Activated CD8-positive, alpha-beta memory T cell treated with anti-CD3 and anti-CD28 coated beads for 48 hours (primary cell): ENCODE data around the gene ITPRIPL1.

Experiments used
- DNase-seq, 3 experiments: peaks; one replicate each; pipeline ENCODE4 v3.0.0-alpha.2; 2020; ENCODE audit warnings: low read depth in 2 of 3, low spot score in 2 of 3

The ITPRIPL1 gene

DNA sequence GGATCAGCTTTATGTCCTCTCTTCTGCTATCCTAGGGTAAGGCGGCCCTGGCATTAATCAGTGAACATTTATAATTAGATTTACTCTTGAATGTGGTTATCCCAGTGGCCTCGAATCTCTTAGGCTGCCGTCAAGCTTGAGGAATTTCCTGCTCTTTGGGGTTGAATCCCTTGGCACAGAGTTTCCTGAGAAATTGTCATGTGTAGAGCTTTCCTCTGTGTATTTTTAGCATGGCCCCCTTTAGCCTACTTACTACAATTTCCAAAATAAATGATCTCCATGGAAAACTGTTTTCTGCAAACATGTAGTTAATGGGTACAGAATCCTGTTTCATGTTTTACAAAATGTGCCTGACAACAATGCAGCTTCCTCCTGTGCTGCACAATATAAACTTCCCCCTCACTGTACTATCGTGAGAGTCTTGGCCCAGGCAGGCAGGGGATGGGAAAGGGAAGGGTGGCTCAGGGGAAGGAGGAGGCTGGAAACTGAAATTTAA, 28.5 kb downstream of the ITPRIPL1 start:
- DNase-seq: no peak

DNA sequence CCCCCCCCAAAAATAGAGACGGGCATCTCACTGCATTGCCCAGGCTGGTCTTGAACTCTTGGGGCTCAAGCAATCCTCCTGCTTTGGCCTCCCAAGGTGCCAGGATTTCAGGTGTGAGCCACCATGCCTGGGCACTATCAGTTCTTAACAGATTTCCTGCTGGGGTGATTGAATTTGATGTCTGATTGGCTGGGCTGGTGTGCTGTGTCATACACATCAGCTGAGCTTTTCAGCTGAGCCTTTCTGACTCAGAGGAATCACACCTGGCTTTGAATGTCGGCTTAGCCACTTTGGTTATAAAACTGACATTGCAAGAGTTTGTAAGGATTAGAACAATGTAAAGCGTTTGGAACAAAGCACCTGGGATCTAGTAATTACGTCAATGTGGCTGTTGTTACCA, 29.4 kb downstream of the ITPRIPL1 start:
- no peak for DNase-seq

DNA sequence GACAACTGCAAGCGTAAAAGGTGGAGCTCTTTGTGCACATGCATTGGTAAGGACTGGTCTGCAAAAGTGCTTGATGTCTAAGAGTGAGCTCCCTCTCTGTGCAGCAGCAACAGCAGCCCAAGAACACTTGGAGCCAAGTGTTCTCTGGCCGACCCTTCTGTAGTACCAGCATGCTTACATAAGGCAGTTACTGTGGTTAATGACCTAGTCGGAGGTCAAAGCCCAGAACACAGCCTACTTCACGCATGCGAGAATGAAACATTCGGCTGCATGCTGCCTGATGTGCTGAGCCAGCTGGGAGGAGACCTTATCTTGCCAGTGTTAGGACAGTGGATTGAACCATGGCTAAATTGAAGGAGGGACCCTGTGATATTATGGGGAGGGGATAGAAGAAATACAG, 31.8 kb downstream of the ITPRIPL1 start:
- DNase-seq: no peak

DNA sequence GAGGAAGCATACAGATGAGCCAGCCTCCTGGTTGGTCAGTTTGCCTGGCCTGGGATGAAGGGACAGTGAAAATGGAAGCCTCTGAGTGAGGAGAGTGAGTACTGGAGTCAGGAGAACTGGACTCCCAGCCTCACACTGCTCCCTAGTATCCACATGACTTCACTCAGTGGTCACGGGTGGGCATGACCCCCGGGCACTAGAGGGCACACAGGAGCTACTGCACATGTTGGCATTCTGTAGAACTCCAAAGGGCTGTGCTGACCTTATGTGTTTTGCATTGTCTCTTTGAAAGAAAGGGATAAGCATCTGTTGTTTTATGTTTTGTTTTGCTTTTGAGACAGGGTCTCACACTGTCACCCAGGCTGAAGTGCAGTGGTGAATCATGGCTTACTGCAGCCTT, 34.2 kb downstream of the ITPRIPL1 start:
- no peak for DNase-seq

DNA sequence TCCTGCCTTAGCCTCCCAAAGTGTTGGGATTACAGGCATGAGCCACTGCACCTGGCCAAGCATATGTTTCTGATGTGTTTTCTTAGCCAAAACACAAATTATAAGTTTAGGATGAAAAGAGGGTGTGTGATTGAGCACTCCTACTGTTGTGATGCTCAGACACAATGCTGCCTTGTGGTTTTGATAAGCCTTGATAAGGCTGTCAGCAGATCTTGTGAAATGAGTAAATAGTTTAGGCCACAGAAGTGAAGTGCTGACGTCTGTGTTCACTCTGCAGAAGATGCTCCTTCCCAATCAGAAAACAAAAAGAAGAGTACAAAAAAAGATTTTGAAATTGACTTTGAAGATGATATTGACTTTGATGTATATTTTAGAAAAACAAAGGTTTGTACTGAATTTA, 34.7 kb downstream of the ITPRIPL1 start:
- DNase-seq: no peak

DNA sequence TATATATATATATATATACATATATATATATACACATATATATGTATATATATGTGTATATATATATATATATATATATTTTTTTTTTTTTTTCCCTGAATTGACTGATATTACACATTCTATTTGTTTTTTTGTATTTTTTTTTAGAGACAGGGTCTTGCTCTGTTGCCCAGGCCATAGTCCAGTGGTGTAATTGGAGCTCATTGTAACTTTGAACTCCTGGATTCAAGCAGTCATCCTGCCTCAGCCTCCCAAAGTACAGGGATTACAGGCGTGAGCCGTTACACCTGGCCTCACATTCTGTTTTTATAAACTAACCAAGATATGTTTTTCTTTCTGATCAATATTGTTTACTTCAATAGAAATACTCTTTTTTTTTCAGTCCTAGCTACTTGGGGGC, 36.6 kb downstream of the ITPRIPL1 start:
- no peak for DNase-seq

DNA sequence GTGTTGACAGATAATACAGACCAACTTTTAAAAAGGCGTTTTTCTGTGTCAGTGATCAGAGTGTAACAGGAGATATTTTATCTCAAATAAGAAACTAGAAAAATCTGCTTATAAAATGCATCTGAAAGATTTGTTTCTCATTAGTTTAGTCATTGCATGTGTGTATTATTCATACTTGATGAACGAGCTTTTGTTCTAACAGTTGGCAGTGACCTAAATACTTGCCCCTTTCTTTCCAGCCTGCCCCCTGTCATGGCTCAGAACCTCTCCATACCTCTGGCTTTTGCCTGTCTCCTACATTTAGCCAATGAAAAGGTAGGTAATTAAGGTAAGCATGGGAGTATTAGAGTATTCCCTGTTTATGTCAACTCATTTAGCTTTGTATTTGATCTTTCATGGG, 44.1 kb downstream of the ITPRIPL1 start:
- DNase-seq: no peak

DNA sequence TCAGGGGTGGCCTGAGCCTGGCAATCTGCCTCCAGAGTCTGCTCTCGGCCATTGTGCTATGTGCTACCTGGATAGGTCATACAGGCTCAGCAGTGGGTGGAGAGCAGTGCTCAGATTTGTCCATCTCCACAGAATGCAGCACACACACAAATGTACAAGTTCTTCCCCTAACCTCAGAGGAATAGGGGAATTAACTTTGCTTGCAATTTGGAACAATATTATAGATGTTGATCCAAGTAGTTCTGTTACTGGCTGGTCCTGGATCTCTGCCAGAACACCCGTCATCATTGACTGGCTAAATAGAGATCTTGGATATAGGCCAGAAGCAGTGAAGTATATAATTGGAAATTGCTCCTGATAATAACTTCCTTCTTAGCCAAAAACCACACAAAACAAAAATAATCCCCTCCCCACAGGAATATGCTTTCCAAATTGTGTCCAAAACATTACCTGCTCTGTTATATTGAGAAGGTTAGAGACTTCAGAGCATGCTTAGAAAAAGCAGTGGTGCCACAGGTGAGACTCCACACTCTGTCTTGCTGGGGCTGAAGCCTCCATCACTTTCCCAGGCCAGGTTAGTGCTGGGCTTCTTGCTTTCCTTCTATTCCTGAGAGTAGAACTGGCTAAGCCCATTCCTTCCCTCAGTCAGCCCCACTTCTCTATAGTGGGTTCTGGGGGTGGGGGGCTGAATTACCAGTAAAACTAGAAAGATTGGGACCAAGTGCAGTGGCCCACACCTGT, 49.3 kb downstream of the ITPRIPL1 start:
- no peak for DNase-seq
